Body of pancreas (tissue), 4 donors: Measurements from ENCODE around the gene TRAPPC4.

Source experiments
- POLR2A ChIP-seq, 3 donors: fragments of 450-650 bp; IDR thresholded peaks; one replicate each; pipeline ENCODE4 v1.6.1; 2016; ENCODE audit warnings: antibody characterized with exemption in 3 of 3, mild to moderate bottlenecking in 2 of 3
- TF ChIP-seq, protein P1 (sequence below), 7 experiments: fragments of 450-650 bp in 4 of 7; fragments of 200-600 bp in 3 of 7; sonication (generic) in 3 of 7; IDR thresholded peaks; one replicate each; pipeline ENCODE4 v1.5.1; 2016 to 2019; ENCODE audit warnings: antibody characterized with exemption in 7 of 7

GRCh38 chr11:119015054-119015611, 3.4 kb upstream of the TRAPPC4 start:
- TF ChIP-seq, protein P1, sequence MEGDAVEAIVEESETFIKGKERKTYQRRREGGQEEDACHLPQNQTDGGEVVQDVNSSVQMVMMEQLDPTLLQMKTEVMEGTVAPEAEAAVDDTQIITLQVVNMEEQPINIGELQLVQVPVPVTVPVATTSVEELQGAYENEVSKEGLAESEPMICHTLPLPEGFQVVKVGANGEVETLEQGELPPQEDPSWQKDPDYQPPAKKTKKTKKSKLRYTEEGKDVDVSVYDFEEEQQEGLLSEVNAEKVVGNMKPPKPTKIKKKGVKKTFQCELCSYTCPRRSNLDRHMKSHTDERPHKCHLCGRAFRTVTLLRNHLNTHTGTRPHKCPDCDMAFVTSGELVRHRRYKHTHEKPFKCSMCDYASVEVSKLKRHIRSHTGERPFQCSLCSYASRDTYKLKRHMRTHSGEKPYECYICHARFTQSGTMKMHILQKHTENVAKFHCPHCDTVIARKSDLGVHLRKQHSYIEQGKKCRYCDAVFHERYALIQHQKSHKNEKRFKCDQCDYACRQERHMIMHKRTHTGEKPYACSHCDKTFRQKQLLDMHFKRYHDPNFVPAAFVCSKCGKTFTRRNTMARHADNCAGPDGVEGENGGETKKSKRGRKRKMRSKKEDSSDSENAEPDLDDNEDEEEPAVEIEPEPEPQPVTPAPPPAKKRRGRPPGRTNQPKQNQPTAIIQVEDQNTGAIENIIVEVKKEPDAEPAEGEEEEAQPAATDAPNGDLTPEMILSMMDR (IDR thresholded peaks at IDR 0.05), result no peak
- no peak for TF ChIP-seq POLR2A (IDR thresholded peaks at IDR 0.05)
